Fibroblast of skin of scalp (primary cell): ENCODE data around the gene PLP2.

Source experiments
- DNase-seq: peaks from one replicate; pipeline ENCODE4 v3.0.0-alpha.2; 2013

Gene PLP2

GRCh38 chrX:49186125-49187027, 14.7 kb downstream of the PLP2 start, which contains the start of gene PRICKLE3:
Gene PRICKLE3 (minus strand): TSS chrX:49186373. CDS start chrX:49186297, 76 bp downstream.
- DNase-seq = peak; percentile 72

- no peak for DNase-seq
Observed at GRCh38 chrX:49187028-49187394, 15.3 kb downstream of the PLP2 start.

GRCh38 chrX:49187526-49187925, 15.8 kb downstream of the PLP2 start:
- no peak for DNase-seq

- no peak for DNase-seq
Observed at GRCh38 chrX:49188468-49189076, 16.9 kb downstream of the PLP2 start.

GRCh38 chrX:49189606-49190005, 17.9 kb downstream of the PLP2 start:
- DNase-seq = no peak

- DNase-seq = peak; percentile 99
Observed at GRCh38 chrX:49190821-49191573, 19.3 kb downstream of the PLP2 start.

GRCh38 chrX:49191574-49192011, 19.9 kb downstream of the PLP2 start:
- no peak for DNase-seq

GRCh38 chrX:49192722-49193328, 21.1 kb downstream of the PLP2 start:
- no peak for DNase-seq

- no peak for DNase-seq
Observed at GRCh38 chrX:49193542-49193964, 21.9 kb downstream of the PLP2 start.

- no peak for DNase-seq
Observed at GRCh38 chrX:49197543-49198087, 25.9 kb downstream of the PLP2 start.

GRCh38 chrX:49198540-49199314, 27.0 kb downstream of the PLP2 start:
- DNase-seq = no peak

- no peak for DNase-seq
Observed at GRCh38 chrX:49199315-49199595, 27.6 kb downstream of the PLP2 start.

- DNase-seq = peak; percentile 87
Observed at GRCh38 chrX:49199906-49200771, 28.4 kb downstream of the PLP2 start, which contains the start of gene SYP. Gene SYP (minus strand): TSS chrX:49200193. CDS start chrX:49200186, 7 bp downstream.

- no peak for DNase-seq
Observed at GRCh38 chrX:49202022-49202421, 30.3 kb downstream of the PLP2 start.

- no peak for DNase-seq
Observed at GRCh38 chrX:49203536-49203935, 31.8 kb downstream of the PLP2 start.

- DNase-seq = no peak
Observed at GRCh38 chrX:49204017-49204416, 32.3 kb downstream of the PLP2 start.

- DNase-seq = no peak
Observed at GRCh38 chrX:49204709-49205108, 33.0 kb downstream of the PLP2 start.

- DNase-seq = no peak
Observed at GRCh38 chrX:49205443-49205842, 33.7 kb downstream of the PLP2 start.

- no peak for DNase-seq
Observed at GRCh38 chrX:49206543-49206942, 34.8 kb downstream of the PLP2 start.

GRCh38 chrX:49208399-49208798, 36.7 kb downstream of the PLP2 start:
- DNase-seq = no peak
